HG03521 (cell line): Measurements from ENCODE around the gene ITGAE.

Source experiments
- ATAC-seq: cut with Tn5 transposase; IDR thresholded peaks from one replicate; pipeline ENCODE4 v1.9.1; 2021; ENCODE audit warnings: mild to moderate bottlenecking, moderate library complexity; ENCODE audit not compliant: unreplicated experiment

ITGAE gene

GRCh38 chr17:3821101-3821500, 20.1 kb upstream of the ITGAE start:
- ATAC-seq = no peak

- no peak for ATAC-seq
Observed at GRCh38 chr17:3818786-3819185, 17.8 kb upstream of the ITGAE start.

GRCh38 chr17:3817851-3818605, 17.0 kb upstream of the ITGAE start:
- no peak for ATAC-seq

- no peak for ATAC-seq
Observed at GRCh38 chr17:3815925-3816324, 14.9 kb upstream of the ITGAE start.

- no peak for ATAC-seq
Observed at GRCh38 chr17:3815122-3815521, 14.1 kb upstream of the ITGAE start.

- no peak for ATAC-seq
Observed at GRCh38 chr17:3814361-3814760, 13.4 kb upstream of the ITGAE start.

- no peak for ATAC-seq
Observed at GRCh38 chr17:3813171-3813570, 12.2 kb upstream of the ITGAE start.

GRCh38 chr17:3812771-3813170, 11.8 kb upstream of the ITGAE start:
- ATAC-seq = no peak

GRCh38 chr17:3812284-3812683, 11.3 kb upstream of the ITGAE start:
- ATAC-seq = no peak

GRCh38 chr17:3810019-3810418, 9.0 kb upstream of the ITGAE start:
- no peak for ATAC-seq

GRCh38 chr17:3809135-3809534, 8.1 kb upstream of the ITGAE start:
- ATAC-seq = no peak

GRCh38 chr17:3808701-3809100, 7.7 kb upstream of the ITGAE start:
- no peak for ATAC-seq

- ATAC-seq = no peak
Observed at GRCh38 chr17:3805581-3805980, 4.6 kb upstream of the ITGAE start.

GRCh38 chr17:3804503-3804931, 3.5 kb upstream of the ITGAE start:
- ATAC-seq = peak; percentile 51

GRCh38 chr17:3803308-3803640, 2.3 kb upstream of the ITGAE start:
- ATAC-seq = no peak

GRCh38 chr17:3802461-3803307, 1.7 kb upstream of the ITGAE start:
- ATAC-seq = no peak

GRCh38 chr17:3801792-3802191, 804 bp upstream of the ITGAE start:
- ATAC-seq = no peak

- ATAC-seq = no peak
Observed at GRCh38 chr17:3801347-3801746, 359 bp upstream of the ITGAE start.

- ATAC-seq = no peak
Observed at GRCh38 chr17:3799181-3799945, 1.6 kb downstream of the ITGAE start.

GRCh38 chr17:3798273-3799180, 2.5 kb downstream of the ITGAE start:
- no peak for ATAC-seq

- ATAC-seq = peak; percentile 24
Observed at GRCh38 chr17:3796822-3797170, 4.2 kb downstream of the ITGAE start.
